ENCODE results near the gene OBI1.

OBI1 gene

DNA sequence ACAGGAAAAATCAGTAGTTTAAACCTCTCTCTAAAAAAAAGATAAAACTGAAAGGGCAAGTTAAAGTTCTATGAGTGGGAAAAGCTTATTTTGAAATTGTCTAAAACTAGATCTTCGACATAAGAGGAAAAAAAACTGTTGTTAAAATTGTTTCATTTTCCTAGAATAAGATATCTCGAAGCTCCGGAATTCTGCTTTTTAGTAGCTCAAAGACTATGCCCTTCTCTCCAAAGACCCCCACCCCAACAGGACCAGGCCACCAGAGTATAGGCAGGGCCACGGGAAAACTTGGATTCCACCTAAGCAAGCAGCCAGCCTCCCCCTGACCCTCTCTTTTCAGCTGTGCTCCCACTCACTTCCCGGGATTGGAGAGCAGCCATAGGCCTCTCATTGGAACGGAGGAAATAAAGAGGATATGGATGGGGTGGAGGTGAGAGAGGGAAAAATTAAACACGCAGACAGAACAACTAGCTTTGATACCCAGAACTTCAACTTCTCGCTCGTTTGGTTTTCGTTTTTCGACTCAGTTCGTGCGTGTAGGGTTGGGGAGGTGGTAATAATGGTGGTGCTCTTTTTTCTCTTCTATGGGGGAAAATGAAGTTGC is 58.6 kb downstream of the OBI1 start:
- TF ChIP-seq POLR2A (IDR thresholded peaks at IDR 0.05; ENCODE audit: low read depth, low read length) (no peak), POU2F2 (IDR thresholded peaks at IDR 0.05; ENCODE audit: low read depth, low read length) (no peak), PAX5 (IDR thresholded peaks at IDR 0.05; ENCODE audit: insufficient read depth, low read length, severe bottlenecking) (no peak), SPI1 (IDR thresholded peaks at IDR 0.05; ENCODE audit: low read depth, low read length) (no peak), TAF1 (IDR thresholded peaks at IDR 0.05; ENCODE audit: low read depth, low read length) (no peak), POLR2AphosphoS5 (IDR thresholded peaks at IDR 0.05; ENCODE audit: low read depth, low read length) (no peak)
- DNase-seq (ENCODE audit: insufficient read length, low spot score): no peak
- no peak for FAIRE-seq

DNA sequence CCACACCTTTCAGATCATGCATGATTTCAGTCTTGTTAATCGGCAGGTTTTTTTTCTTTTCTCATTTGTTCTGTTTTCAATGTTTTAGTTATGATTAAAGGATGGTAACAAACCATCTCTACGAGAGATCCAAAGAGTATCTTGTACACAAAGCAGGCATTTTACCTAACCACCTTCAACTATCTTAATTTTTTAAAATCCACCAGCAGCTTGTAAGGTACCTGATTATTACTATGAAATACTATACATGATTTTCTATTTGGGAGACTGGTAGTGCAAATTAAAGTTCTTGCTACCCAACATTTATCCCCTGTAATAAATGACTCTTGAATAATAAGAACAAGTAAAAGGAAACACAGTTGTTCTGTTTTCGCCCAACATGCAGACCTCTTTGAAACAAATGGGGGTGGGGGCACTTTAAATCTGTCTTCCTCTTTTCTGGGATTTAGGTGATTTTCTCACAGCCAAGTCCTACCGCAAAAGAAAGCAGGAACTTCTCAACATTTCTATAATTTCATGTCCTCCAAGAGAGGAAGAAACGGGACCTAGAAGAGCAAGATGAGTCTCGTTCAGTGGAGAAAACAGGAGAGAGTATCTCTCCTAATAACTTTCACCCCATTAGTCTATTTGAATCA is 59.2 kb downstream of the OBI1 start:
- no peak for TF ChIP-seq POLR2AphosphoS5 (IDR thresholded peaks at IDR 0.05; ENCODE audit: low read depth, low read length)
- no peak for TF ChIP-seq SPI1 (IDR thresholded peaks at IDR 0.05; ENCODE audit: low read depth, low read length)
- TF ChIP-seq POLR2A (IDR thresholded peaks at IDR 0.05; ENCODE audit: low read depth, low read length): no peak
- TF ChIP-seq PAX5 (IDR thresholded peaks at IDR 0.05; ENCODE audit: insufficient read depth, low read length, severe bottlenecking): no peak
- no peak for TF ChIP-seq TAF1 (IDR thresholded peaks at IDR 0.05; ENCODE audit: low read depth, low read length)
- TF ChIP-seq POU2F2 (IDR thresholded peaks at IDR 0.05; ENCODE audit: low read depth, low read length): no peak
- FAIRE-seq (no peak), DNase-seq (ENCODE audit: insufficient read length, low spot score) (no peak)

DNA sequence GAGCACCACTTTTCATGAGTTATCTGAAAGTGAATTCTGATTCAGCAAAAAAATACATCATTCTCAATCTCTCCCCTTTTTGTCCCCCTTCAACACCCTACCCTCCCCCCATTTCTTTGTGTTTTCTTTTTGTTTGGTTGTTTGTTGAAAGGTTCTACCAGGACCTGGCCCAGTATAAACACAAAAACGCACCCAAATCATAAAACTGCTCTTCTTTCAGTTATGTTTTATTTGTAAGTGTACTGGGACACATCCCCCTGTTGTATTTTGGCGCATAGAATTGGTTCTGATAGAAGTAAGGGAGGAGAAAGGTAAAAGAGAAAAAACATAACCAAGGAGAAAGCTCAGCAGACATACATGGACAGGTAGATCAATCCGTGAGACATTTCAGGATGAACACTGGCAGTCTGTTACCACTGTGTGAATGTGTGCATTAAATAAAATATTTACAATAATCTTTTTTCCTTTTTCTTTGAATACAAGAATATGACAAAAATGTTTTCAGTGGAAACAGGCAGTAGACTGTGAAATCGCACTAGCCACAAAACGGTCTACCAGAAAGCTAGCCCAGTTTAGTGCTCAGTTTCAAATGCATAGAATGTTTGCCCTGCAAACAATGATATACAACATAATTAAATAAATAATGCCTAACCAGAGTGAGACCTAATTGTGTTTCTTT is 59.9 kb downstream of the OBI1 start:
- TF ChIP-seq POU2F2 (IDR thresholded peaks at IDR 0.05; ENCODE audit: low read depth, low read length) (no peak), POLR2AphosphoS5 (IDR thresholded peaks at IDR 0.05; ENCODE audit: low read depth, low read length) (no peak), PAX5 (IDR thresholded peaks at IDR 0.05; ENCODE audit: insufficient read depth, low read length, severe bottlenecking) (no peak), POLR2A (IDR thresholded peaks at IDR 0.05; ENCODE audit: low read depth, low read length) (no peak), TAF1 (IDR thresholded peaks at IDR 0.05; ENCODE audit: low read depth, low read length) (no peak), SPI1 (IDR thresholded peaks at IDR 0.05; ENCODE audit: low read depth, low read length) (no peak)
- DNase-seq (ENCODE audit: insufficient read length, low spot score) (no peak), FAIRE-seq (no peak)

DNA sequence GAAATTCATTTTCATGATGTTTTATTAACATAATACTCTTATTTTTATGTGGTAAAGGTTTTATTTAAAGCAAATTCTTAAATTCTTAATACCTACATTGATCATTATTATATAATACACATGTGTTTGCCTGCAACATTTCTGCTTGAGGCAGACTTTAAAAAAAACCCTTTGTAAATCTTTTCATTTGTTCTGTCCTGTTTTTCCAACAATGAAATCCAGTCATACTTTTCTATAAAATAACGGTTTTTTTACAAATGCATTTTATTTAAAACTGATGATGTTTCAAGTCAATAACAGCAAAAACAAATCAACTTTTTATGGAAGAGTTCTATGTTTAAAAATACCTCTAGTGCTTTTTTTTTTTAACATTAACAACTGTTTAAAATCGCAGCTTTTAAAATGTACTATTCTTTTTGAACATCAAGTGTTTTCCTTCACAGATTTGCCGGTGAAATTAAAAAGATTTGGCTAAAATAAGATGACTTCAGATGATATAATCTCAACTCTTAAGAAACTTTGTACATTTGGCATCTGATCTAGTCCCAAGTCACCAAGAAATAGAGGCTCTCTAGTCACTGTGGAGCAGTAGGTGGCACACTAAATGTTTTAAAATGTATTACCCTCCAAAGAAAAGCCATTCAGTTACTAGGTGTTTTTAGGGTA is 60.7 kb downstream of the OBI1 start:
- TF ChIP-seq SPI1 (IDR thresholded peaks at IDR 0.05; ENCODE audit: low read depth, low read length): no peak
- TF ChIP-seq POU2F2 (IDR thresholded peaks at IDR 0.05; ENCODE audit: low read depth, low read length): no peak
- no peak for TF ChIP-seq PAX5 (IDR thresholded peaks at IDR 0.05; ENCODE audit: insufficient read depth, low read length, severe bottlenecking)
- TF ChIP-seq TAF1 (IDR thresholded peaks at IDR 0.05; ENCODE audit: low read depth, low read length): no peak
- TF ChIP-seq POLR2AphosphoS5 (IDR thresholded peaks at IDR 0.05; ENCODE audit: low read depth, low read length): no peak
- no peak for TF ChIP-seq POLR2A (IDR thresholded peaks at IDR 0.05; ENCODE audit: low read depth, low read length)
- DNase-seq (ENCODE audit: insufficient read length, low spot score): no peak
- no peak for FAIRE-seq

DNA sequence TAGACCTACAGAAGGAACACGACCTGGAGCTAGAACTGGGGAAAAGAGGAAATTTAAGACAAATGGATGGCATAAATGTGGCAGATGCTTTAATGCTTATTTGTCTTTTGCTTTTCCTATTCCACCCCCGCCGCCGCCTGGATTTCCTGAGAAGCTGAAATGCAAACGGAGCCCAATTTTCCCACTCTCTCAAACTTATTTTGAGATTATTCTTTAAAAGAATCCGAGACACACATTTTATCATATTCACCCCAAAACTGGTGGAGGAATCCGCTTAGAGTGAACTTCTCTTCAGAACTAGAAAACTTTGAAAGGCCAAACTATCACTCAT is 61.4 kb downstream of the OBI1 start:
- no peak for DNase-seq (ENCODE audit: insufficient read length, low spot score)
- TF ChIP-seq PAX5 (IDR thresholded peaks at IDR 0.05; ENCODE audit: insufficient read depth, low read length, severe bottlenecking): no peak
- no peak for TF ChIP-seq SPI1 (IDR thresholded peaks at IDR 0.05; ENCODE audit: low read depth, low read length)
- TF ChIP-seq TAF1 (IDR thresholded peaks at IDR 0.05; ENCODE audit: low read depth, low read length): no peak
- no peak for TF ChIP-seq POLR2AphosphoS5 (IDR thresholded peaks at IDR 0.05; ENCODE audit: low read depth, low read length)
- TF ChIP-seq POU2F2 (IDR thresholded peaks at IDR 0.05; ENCODE audit: low read depth, low read length): no peak
- TF ChIP-seq POLR2A (IDR thresholded peaks at IDR 0.05; ENCODE audit: low read depth, low read length): no peak
- no peak for FAIRE-seq

DNA sequence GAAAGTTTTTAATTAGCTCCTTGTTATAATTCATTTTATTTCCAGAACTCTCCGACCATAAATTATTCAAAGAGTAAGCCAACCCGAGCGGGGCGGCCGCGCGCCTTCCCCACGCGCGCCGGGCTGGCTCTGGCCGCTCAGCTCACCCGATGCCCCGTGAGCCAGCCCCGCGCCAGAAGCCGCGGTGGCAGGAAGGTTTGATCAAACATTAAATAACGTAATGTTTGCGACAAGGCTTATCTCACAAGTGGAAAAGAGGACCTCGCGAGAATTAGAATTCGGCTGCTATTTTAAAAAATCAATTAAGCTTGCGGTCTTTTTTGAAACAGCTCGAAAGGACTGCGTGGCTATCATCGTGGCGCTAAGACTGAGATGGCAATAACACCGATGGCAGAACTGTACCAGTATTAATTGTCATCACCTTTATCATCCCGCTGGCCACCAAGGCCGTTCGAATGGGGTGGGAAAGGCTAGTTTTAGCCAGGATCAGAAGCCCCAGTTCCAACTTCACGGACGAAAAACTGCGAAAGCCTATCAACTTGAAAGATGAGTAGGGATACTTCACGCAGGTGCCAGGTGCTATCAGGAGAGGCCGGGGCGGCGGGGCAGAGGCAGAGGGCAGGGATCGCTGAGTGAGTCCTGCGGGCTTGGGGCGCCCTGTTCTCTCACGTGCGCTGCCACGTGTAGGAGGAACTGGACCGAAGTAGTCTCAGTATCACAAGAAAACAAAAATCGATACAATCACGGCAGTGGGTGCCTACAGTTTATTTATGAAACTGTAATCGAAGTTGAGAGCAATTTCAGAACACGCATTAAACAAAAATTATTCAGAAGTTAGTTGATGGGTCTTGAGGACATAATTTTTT is 62.0 kb downstream of the OBI1 start:
- no peak for DNase-seq (ENCODE audit: insufficient read length, low spot score)
- no peak for TF ChIP-seq PAX5 (IDR thresholded peaks at IDR 0.05; ENCODE audit: insufficient read depth, low read length, severe bottlenecking)
- no peak for TF ChIP-seq TAF1 (IDR thresholded peaks at IDR 0.05; ENCODE audit: low read depth, low read length)
- no peak for TF ChIP-seq SPI1 (IDR thresholded peaks at IDR 0.05; ENCODE audit: low read depth, low read length)
- no peak for TF ChIP-seq POLR2A (IDR thresholded peaks at IDR 0.05; ENCODE audit: low read depth, low read length)
- TF ChIP-seq POLR2AphosphoS5 (IDR thresholded peaks at IDR 0.05; ENCODE audit: low read depth, low read length): no peak
- no peak for TF ChIP-seq POU2F2 (IDR thresholded peaks at IDR 0.05; ENCODE audit: low read depth, low read length)
- FAIRE-seq: no peak

DNA sequence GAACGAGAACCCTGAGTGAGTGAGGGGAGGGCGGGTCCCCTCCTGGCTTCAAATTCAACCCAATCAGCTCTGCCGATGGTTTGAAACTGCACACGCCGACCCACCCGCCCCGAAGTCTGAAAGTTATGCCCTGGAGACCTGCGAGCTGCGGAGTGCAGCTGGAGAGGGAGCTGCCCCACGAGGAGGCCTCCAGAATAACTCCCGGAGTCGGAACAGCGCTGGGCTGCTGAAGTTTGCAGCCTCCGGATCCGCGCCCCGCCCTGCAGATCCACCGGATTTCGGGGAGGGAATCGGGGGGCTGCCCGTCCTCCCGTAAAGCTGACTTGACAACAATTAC is 62.6 kb downstream of the OBI1 start:
- DNase-seq (ENCODE audit: insufficient read length, low spot score) (no peak), FAIRE-seq (no peak)
- no peak for TF ChIP-seq POLR2AphosphoS5 (IDR thresholded peaks at IDR 0.05; ENCODE audit: low read depth, low read length)
- TF ChIP-seq POLR2A (IDR thresholded peaks at IDR 0.05; ENCODE audit: low read depth, low read length): no peak
- TF ChIP-seq SPI1 (IDR thresholded peaks at IDR 0.05; ENCODE audit: low read depth, low read length): no peak
- TF ChIP-seq PAX5 (IDR thresholded peaks at IDR 0.05; ENCODE audit: insufficient read depth, low read length, severe bottlenecking): no peak

DNA sequence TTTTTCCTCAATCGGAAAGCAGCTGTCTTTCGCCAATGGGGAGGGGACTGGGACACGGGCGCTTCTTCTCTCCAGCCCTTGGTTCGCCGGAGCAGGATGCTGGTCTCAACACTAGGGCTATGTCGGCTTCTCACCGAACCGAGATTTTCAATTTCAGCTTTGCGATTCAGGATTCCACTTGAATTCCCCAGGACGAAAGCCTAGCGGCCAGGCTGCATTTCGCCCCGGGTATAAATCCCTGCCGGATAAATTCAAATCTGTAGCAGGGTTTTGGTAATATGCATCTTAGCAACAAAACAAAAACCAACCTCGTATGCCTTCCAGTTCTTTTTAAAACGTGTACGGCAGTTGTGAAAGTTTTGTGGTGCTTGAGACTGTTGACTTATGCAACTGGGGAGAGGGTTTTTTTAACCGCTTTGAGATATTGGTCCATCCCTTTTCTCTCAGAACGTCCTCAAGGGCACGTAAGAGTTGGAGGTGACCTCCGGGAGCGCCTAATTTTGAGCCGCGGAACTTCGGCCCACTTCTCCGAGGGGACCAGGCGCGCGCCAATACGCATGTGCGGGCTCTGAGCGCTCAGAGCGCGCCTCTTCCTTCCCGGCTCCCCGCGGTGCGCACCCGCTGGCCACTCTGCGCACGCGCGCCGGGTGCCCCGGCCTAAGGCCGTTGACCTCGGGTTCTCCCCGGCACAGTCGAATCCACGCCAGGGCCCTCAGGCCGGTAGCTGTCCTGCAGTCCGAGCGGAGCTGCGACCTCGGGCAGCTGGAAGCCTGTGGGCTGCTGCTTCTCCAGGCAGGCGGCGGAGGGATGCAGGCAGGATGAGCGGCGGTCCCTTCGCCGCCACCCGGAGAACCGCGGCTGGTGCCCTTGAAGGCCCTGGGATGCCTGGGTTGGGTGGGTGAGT is 63.2 kb downstream of the OBI1 start:
- no peak for DNase-seq (ENCODE audit: insufficient read length, low spot score)
- TF ChIP-seq POLR2A (IDR thresholded peaks at IDR 0.05; ENCODE audit: low read depth, low read length) (no peak), PAX5 (IDR thresholded peaks at IDR 0.05; ENCODE audit: insufficient read depth, low read length, severe bottlenecking) (no peak), SPI1 (IDR thresholded peaks at IDR 0.05; ENCODE audit: low read depth, low read length) (no peak), POLR2AphosphoS5 (IDR thresholded peaks at IDR 0.05; ENCODE audit: low read depth, low read length) (no peak), POU2F2 (IDR thresholded peaks at IDR 0.05; ENCODE audit: low read depth, low read length) (no peak), TAF1 (IDR thresholded peaks at IDR 0.05; ENCODE audit: low read depth, low read length) (no peak)
- FAIRE-seq: no peak
